NCI-H524 (cell line): ENCODE measurements around the gene SPOPL.
"Not testable (repeated sequence)": the region's sequence is repeated elsewhere in the genome, so short reads cannot be mapped to it uniquely, and the experiment has no call there.

Experiments used
- DNase-seq, 2 experiments: peaks; one replicate each; lab custom pipeline; 2025; lab: John Stamatoyannopoulos, UW

SPOPL gene

GRCh38 chr2:138494265-138494966, 7.2 kb upstream of the SPOPL start:
- DNase-seq = no peak

DNA sequence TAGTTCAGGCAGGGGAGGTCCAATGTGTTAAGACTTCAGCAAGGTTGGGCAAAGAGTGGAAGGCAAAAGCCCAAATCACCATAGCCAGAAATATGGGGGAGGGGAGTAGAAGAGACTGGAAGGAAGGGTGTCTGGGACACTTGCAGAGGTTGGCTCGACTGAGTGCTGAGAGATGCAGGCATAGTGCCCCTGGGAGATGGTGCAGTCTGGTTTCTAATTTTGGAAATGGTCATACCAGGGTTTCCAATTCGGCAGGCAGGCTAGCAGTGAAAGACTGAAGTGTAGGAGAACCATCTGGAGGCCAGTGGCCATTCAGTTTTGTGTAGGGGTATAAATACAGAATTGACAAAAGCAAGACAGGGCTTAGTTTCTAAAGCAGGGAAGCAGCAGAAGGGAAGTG, 6.2 kb upstream of the SPOPL start:
- no peak for DNase-seq

DNA sequence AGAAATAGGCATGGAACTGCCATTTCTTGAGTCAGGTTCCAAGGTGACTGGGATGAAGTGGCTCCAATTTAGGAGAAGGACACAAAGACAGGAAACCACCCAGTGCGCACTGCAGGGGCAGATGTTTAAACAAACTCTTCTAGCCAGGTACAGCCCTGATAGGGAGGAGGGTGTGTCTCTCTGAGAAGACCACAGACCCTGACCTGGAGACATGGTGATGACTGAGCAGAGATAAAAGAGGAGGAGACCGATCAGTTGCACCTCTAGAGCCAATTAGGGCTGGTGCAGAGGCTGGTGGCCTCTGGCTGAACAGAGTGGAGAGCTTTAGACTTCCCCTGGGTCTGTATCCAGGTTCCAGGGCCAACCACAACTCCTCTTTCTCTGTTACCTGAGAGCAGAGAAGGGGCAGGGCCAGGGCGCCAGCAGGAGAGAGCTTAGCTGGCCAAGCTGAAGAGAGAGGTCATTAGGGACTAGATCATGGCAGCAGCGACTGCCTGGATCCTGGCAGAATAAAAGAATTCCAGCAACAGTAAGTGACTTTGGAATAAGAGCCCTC, 5.4 kb upstream of the SPOPL start:
- DNase-seq = no peak

GRCh38 chr2:138497294-138497693, 4.3 kb upstream of the SPOPL start:
- DNase-seq = no peak

DNA sequence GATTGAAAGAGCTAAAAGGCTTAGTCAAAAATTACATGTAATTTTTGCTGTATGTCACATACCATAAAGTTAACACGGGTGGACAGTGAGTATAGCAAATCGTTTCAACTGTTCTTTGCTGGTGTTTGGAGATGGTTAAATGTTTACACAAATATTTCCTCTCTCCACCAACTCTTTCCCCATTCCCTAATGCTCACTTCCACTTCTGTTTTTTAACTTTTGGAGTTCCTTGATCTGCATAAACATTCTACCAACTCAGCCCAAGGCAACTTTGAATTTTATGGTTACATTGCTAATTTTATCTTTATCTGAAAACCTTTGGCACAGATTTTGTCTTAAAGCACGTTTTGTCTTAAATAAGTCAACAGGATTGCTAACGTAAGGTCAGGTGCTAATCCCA, 1.9 kb upstream of the SPOPL start:
- DNase-seq = no peak

GRCh38 chr2:138500592-138501424, 762 bp upstream of the SPOPL start:
- DNase-seq = peak in 1 of 2 experiments; percentile 53

- DNase-seq = peak in 1 of 2 experiments; percentile 22
These were observed 901 bp downstream of the SPOPL start for GRCh38 chr2:138502255-138503086.

- no peak for DNase-seq
These were observed 1.5 kb downstream of the SPOPL start for GRCh38 chr2:138503087-138503442.

DNA sequence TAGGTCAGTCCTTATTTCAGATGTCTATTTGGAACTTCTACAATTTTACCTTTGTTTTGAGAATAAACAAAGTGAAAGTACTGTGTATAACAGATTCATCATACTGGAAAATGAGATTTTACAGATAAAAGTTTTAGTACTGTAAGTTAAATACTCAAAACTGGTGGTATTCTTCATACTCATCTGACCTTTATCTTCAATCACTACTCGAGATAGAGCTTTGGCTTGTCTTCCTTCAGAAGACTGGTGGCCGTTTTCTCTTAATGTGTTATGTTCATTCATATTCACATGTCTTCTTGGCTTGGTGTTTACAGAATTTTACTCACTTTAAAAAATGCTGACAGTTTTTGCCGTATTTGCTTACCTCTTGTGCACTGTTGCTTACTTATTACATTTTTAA, 2.1 kb downstream of the SPOPL start:
- DNase-seq = no peak

DNA sequence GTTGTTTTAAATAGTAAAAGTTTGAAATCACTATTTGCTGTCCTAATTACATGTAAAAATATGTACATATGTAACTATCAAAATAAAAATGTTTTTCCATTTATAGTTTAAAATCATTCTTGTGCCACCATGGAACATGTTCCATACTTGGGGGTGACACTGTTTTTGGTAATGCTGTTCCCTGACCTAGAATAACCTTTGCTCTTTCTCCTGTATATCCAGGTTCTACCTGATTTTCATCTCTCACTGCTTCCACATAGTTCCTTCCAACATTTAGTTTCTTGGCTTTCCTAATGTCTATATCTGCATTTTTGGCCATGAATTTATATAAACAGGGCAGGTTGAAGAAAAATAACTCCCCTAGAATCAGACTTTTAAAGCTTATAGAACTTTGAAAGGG, 2.5 kb downstream of the SPOPL start:
- no peak for DNase-seq

GRCh38 chr2:138504546-138505235, 3.1 kb downstream of the SPOPL start:
- DNase-seq = no peak

- no peak for DNase-seq
These were observed 5.7 kb downstream of the SPOPL start for GRCh38 chr2:138507267-138507666.

- DNase-seq = no peak
These were observed 8.7 kb downstream of the SPOPL start for GRCh38 chr2:138510319-138510718.

DNA sequence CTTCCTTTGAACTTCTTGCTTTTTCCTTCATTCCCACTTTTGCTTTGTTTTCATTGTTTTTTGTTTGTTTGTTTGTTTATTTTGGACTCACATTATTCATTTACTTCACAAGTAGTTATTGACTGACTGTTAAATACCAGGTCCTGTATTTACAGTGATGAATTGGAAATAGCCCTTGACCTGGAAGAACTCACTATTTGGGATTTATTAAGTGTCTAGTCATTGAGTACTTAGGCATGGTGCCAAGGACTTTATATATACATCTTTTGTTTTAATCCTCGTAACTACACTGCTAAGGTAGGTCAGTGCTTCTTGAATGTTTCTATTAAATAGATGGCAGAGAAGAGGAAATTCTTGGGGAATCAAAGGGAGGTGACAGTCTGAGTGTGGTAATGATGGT, 11.1 kb downstream of the SPOPL start:
- DNase-seq = no peak

- no peak for DNase-seq
These were observed 12.6 kb downstream of the SPOPL start for GRCh38 chr2:138514173-138514572.

DNA sequence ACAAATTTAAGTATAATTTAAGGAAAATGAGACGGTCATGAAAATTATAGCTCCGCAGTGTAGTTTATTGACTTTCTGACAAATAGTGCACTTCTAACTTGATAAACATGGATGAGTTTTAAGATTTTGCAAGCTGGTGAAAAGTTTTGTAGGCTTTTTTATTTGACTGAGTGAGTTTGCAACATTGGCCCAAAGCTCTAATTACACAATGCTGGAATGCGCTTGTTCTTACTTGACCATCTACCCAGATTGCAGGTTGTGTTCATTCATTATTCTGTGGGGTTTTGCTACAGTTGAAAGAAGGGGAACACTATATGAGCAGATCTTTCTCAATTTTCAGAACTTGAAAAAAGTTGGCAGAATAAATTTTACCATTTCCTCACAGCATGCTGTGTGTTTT, 13.5 kb downstream of the SPOPL start:
- DNase-seq = no peak

DNA sequence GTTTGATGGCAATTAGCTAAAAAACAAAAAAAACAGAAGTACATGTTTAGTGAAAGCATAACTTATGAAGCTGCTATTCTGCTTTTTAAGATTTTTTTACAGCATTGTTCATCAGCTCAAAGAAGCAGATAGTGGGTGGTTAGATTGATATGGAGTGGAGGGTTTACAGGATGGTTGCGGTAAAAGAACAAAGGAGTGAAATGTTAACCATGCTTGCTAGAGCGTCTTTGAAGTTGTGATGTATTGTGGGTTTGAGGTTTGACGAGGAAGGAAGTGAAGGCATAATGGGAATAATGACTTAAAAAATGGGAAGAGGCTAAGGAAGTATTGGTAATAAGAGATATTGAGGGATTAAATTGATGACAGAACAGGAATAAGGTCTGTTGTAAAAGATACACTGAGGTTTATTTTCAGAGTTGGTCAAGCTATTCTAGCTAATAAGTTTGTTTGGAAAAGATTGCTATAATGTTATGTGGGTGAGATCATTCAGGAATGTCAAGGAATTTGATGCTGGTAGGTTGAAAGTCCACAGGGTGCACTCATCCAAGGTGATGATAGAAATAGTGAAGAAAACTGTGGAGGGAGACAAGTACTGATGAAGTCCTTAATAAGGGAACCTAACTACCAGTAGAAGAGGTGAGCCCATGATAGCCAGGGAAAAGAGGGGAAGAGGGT, 14.6 kb downstream of the SPOPL start:
- no peak for DNase-seq

DNA sequence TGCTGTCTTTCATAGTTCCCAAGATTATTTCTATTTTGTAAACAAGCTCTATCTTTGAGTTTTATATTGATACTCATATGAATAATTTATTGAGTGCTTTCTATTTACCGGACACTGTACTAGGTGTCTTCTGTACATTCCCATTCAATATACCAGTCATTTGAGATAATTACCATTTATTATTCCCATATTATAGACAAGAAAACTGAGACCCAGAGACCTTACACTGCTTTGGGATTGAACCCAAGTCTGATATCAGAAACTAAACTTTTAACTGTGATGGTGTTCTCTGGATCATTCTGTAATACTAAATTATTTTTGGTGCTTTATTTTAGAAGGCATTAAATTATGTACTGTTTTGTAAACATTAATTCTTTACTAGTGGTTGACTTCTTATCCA, 17.3 kb downstream of the SPOPL start:
- DNase-seq = no peak

GRCh38 chr2:138521821-138522220, 20.3 kb downstream of the SPOPL start:
- no peak for DNase-seq

GRCh38 chr2:138522556-138522955, 21.0 kb downstream of the SPOPL start:
- no peak for DNase-seq

GRCh38 chr2:138523018-138523672, 21.6 kb downstream of the SPOPL start:
- not testable (repeated sequence) for DNase-seq
